Testis (tissue), 2 donors: Measurements from ENCODE around the gene VIPR1.

Experiments
- CTCF ChIP-seq, 3 experiments: fragments of 450-650 bp in 2 of 3; fragments of 200-600 bp in 1 of 3; sonication (generic) in 1 of 3; IDR thresholded peaks; one replicate each; pipeline ENCODE4 v1.5.1; 2016 to 2019; ENCODE audit warnings: antibody characterized with exemption in 3 of 3, mild to moderate bottlenecking in 2 of 3, moderate library complexity in 1 of 3
- POLR2A ChIP-seq: fragments of 450-650 bp; IDR thresholded peaks from one replicate; pipeline ENCODE4 v1.6.1; 2017; ENCODE audit warnings: antibody characterized with exemption, mild to moderate bottlenecking, moderate library complexity

- TF ChIP-seq CTCF (IDR thresholded peaks at IDR 0.05): no peak
- TF ChIP-seq POLR2A: no peak
These were observed 9.8 kb upstream of the VIPR1 start for GRCh38 chr3:42492508-42493080.
